SK-N-SH (cell line): Measurements from ENCODE around the gene PSMD3. TPM values are rescaled to one million over a fixed set of nuclear protein-coding genes. Genes with fewer than 3 reads are reported as not detected.

ENCODE experiments used
- CTCF ChIA-PET: fragments of 300-600, 350-600 bp; formaldehyde crosslinking; extraction: SDS; loops from one replicate; lab custom pipeline; 2021; lab: Yijun Ruan, JAX
- POLR2A ChIA-PET: fragments of 350-600 bp; sonication (Branson Sonifier 250); formaldehyde crosslinking; extraction: SDS; loops from one replicate; lab custom pipeline; 2020; ENCODE audit warnings: antibody characterized with exemption, inconsistent platforms; lab: Yijun Ruan, JAX
- DNase-seq: peaks from one replicate; pipeline ENCODE4 v3.0.0; 2012
- H2AFZ ChIP-seq: fragments of 200-600 bp; sonication (generic); 2 replicates; pipeline ENCODE4 v1.8.1; 2016; ENCODE audit warnings: antibody characterized with exemption, mild to moderate bottlenecking, low read depth
- H3F3A ChIP-seq: fragments of 200-600 bp; sonication (generic); replicated peaks from 2 replicates; pipeline ENCODE3; 2016; ENCODE audit warnings: antibody characterized with exemption, mild to moderate bottlenecking; ENCODE audit not compliant: insufficient read depth
- H3K27ac ChIP-seq, 2 experiments: fragments of 200-500 bp in 1 of 2; fragments of 200-600 bp in 1 of 2; sonication (Bioruptor generic) in 1 of 2; sonication (generic), shearing (Covaris generic) in 1 of 2; 2 replicates each; pipeline versions ENCODE4 v1.5.1 to v1.6.1; 2014 to 2016; ENCODE audit warnings: low read depth in 2 of 2, inconsistent platforms in 1 of 2, low read length in 1 of 2, mild to moderate bottlenecking in 1 of 2, mixed read lengths in 1 of 2
- H3K27me3 ChIP-seq: fragments of 200-600 bp; sonication (generic), shearing (Covaris generic); 2 replicates; pipeline ENCODE4 v1.6.1; 2016; ENCODE audit warnings: mixed run types; ENCODE audit not compliant: insufficient read depth
- H3K36me3 ChIP-seq, 2 experiments: fragments of 200-500 bp in 1 of 2; fragments of 200-600 bp in 1 of 2; sonication (Bioruptor generic) in 1 of 2; sonication (generic) in 1 of 2; replicated peaks in 1 of 2; 2 replicates each; pipeline versions ENCODE3 to v1.5.1; 2014 to 2016; ENCODE audit warnings: low read length in 1 of 2, mild to moderate bottlenecking in 1 of 2; ENCODE audit not compliant: insufficient read depth in 2 of 2, control insufficient read depth in 1 of 2
- H3K4me1 ChIP-seq, 2 experiments: fragments of 200-500 bp in 1 of 2; fragments of 200-600 bp in 1 of 2; sonication (Bioruptor generic) in 1 of 2; sonication (generic), shearing (Covaris generic) in 1 of 2; 2 replicates each; pipeline versions ENCODE4 v1.5.1 to v1.6.1; 2014 to 2016; ENCODE audit warnings: low read depth in 1 of 2, low read length in 1 of 2, mixed run types in 1 of 2; ENCODE audit not compliant: insufficient read depth in 2 of 2, control insufficient read depth in 1 of 2
- H3K4me2 ChIP-seq: fragments of 200-600 bp; sonication (generic), shearing (Covaris generic); 2 replicates; pipeline ENCODE4 v1.6.1; 2017; ENCODE audit warnings: mixed run types
- H3K4me3 ChIP-seq, 2 experiments: fragments of 200-500 bp in 1 of 2; fragments of 200-600 bp in 1 of 2; sonication (Bioruptor generic) in 1 of 2; sonication (generic), shearing (Covaris generic) in 1 of 2; 2 replicates each; pipeline versions ENCODE4 v1.5.1 to v1.8.1; 2014 to 2016; ENCODE audit warnings: low read depth in 2 of 2, inconsistent platforms in 1 of 2, low read length in 1 of 2, mild to moderate bottlenecking in 1 of 2, mixed read lengths in 1 of 2, moderate library complexity in 1 of 2
- H3K79me2 ChIP-seq: fragments of 200-600 bp; sonication (generic); 2 replicates; pipeline ENCODE4 v1.8.1; 2017; ENCODE audit warnings: mild to moderate bottlenecking; ENCODE audit not compliant: insufficient read depth
- H3K9ac ChIP-seq: fragments of 200-600 bp; sonication (generic); 2 replicates; pipeline ENCODE4 v1.6.1; 2017; ENCODE audit warnings: mixed run types
- H3K9me2 ChIP-seq: fragments of 200-600 bp; sonication (generic); 2 replicates; pipeline ENCODE4 v1.6.1; 2017; ENCODE audit warnings: mixed run types
- H3K9me3 ChIP-seq: fragments of 200-600 bp; sonication (generic); 2 replicates; pipeline ENCODE4 v1.6.1; 2017; ENCODE audit warnings: mixed run types, mild to moderate bottlenecking, moderate library complexity
- H4K20me1 ChIP-seq: fragments of 200-600 bp; sonication (generic); 2 replicates; pipeline ENCODE4 v1.6.1; 2017; ENCODE audit warnings: mild to moderate bottlenecking, mixed run types; ENCODE audit not compliant: insufficient read depth
- CHD2 ChIP-seq: fragments of 150-350 bp; IDR thresholded peaks from 2 replicates; pipeline ENCODE4 v1.6.1; 2018; ENCODE audit warnings: low read length; ENCODE audit not compliant: partially characterized antibody
- CTCF ChIP-seq: fragments of 200-600 bp; sonication (generic); IDR thresholded peaks from 2 replicates; pipeline ENCODE4 v1.6.1; 2017; ENCODE audit warnings: antibody characterized with exemption, mild to moderate bottlenecking, moderate library complexity
- ELF1 ChIP-seq: IDR thresholded peaks from 2 replicates; pipeline ENCODE4 v1.4.0; 2012
- EP300 ChIP-seq, 2 experiments: IDR thresholded peaks; 2 replicates each; pipeline versions ENCODE4 v1.4.0 to v1.6.1; 2012; ENCODE audit warnings: borderline replicate concordance in 1 of 2, low read depth in 1 of 2, low read length in 1 of 2
- EZH2phosphoT487 ChIP-seq: fragments of 200-600 bp; sonication (generic); IDR thresholded peaks from 2 replicates; pipeline ENCODE4 v1.6.1; 2017; ENCODE audit warnings: low read depth, mixed run types, mild to moderate bottlenecking, antibody characterized with exemption, moderate library complexity, borderline replicate concordance
- GABPA ChIP-seq: IDR thresholded peaks from 2 replicates; pipeline ENCODE4 v1.4.0; 2012; ENCODE audit warnings: low read depth, mild to moderate bottlenecking
- GATA2 ChIP-seq: sonication (generic); formaldehyde crosslinking; IDR thresholded peaks from 2 replicates; pipeline ENCODE4 v1.5.0; 2020; ENCODE audit warnings: mild to moderate bottlenecking, missing genetic modification reagents
- JUND ChIP-seq: IDR thresholded peaks from 2 replicates; pipeline ENCODE4 v1.4.0; 2012
- MEF2A ChIP-seq: IDR thresholded peaks from 2 replicates; pipeline ENCODE4 v1.4.0; 2012; ENCODE audit warnings: low read depth, borderline replicate concordance
- MXI1 ChIP-seq: IDR thresholded peaks from 2 replicates; pipeline ENCODE4 v1.6.1; 2012; ENCODE audit warnings: mild to moderate bottlenecking, low read depth, low read length, improper control_type of control experiment
- NFIC ChIP-seq: IDR thresholded peaks from 2 replicates; pipeline ENCODE4 v1.4.0; 2012; ENCODE audit warnings: borderline replicate concordance
- POLR2AphosphoS5 ChIP-seq: IDR thresholded peaks from 2 replicates; pipeline ENCODE4 v1.6.1; 2012; ENCODE audit warnings: low read depth, low read length
- RCOR1 ChIP-seq: fragments of 150-350 bp; IDR thresholded peaks from 2 replicates; pipeline ENCODE4 v1.6.1; 2017; ENCODE audit warnings: antibody characterized with exemption, low read length
- REST ChIP-seq: IDR thresholded peaks from 2 replicates; pipeline ENCODE4 v1.6.1; 2012; ENCODE audit warnings: mild to moderate bottlenecking, low read depth, low read length, moderate library complexity
- USF1 ChIP-seq: IDR thresholded peaks from 2 replicates; pipeline ENCODE4 v1.4.0; 2012; ENCODE audit warnings: low read depth, borderline replicate concordance
- USF2 ChIP-seq: fragments of 150-350 bp; IDR thresholded peaks from 2 replicates; pipeline ENCODE4 v1.6.1; 2017; ENCODE audit warnings: antibody characterized with exemption, low read length, low read depth, borderline replicate concordance
- WGBS: methylation state at CpG from one replicate; pipeline ENCODE4 v1.1.6; 2017; ENCODE audit warnings: low lambda C conversion rate; 5-methylcytosine and 5-hydroxymethylcytosine counted together
- polyA plus RNA-seq, 3 experiments: library from polyadenylated mRNA; depleted of rRNA; stranded (reverse); fragments of >200 nt; gene quantifications; 2 replicates each; pipeline ENCODE4 v1.2.3, GENCODE V29; 2012

Gene PSMD3
- polyA plus RNA-seq, 1 of the 3 experiments (the other 2 are of a cell fraction) = 104 TPM

- Histone ChIP-seq H3F3A (peaks cover 14% of the 10 kb centered on the region), H3K4me1 (peaks cover 5 to 9% of the 10 kb centered on the region in 2 experiments; a peak in 2 of 4 replicates), H3K36me3 (no peaks in the 10 kb centered on the region), H2AFZ (no peak overlapping the region), H3K9me3 (no peaks in the 10 kb centered on the region), H3K9ac (no peak overlapping the region), H4K20me1 (no peaks in the 10 kb centered on the region), H3K27ac (no peak overlapping the region), H3K9me2 (no peaks in the 10 kb centered on the region), H3K27me3 (no peaks in the 10 kb centered on the region), H3K4me3 (no peak overlapping the region), H3K79me2 (no peaks in the 10 kb centered on the region), H3K4me2 (no peak overlapping the region)
- no peak for DNase-seq
- ChIA-PET CTCF (interaction anchor here (2.4 kb wide), 1 partner anchor 36 kb away, joined by 6 read pairs; the partner anchor contains the start of gene PSMD3), POLR2A (no interaction called here)
- 80% methylated on average over 1 of the region's 16 CpGs for WGBS
- TF ChIP-seq GATA2 (CRISPR knock-in tag) (no peak), CHD2 (no peak), MXI1 (no peak), MEF2A (no peak), CTCF (no peak), POLR2AphosphoS5 (no peak), EZH2phosphoT487 (no peak), NFIC (no peak), USF1 (no peak)
These were observed 36.3 kb upstream of the PSMD3 start for GRCh38 chr17:39944393-39944711.

- H3K27me3 ChIP-seq = no peaks in the 10 kb centered on the region
- no peaks in the 10 kb centered on the region for H3K36me3 ChIP-seq
- no peaks in the 10 kb centered on the region for H3K79me2 ChIP-seq
- no peak for DNase-seq
- no peak overlapping the region for H2AFZ ChIP-seq
- no peak overlapping the region for H3K27ac ChIP-seq
- POLR2A ChIA-PET = no interaction called here
- H3K9ac ChIP-seq = no peak overlapping the region
- H3K9me3 ChIP-seq = no peaks in the 10 kb centered on the region
- H3K4me1 ChIP-seq = no peaks in the 10 kb centered on the region; a peak in 1 of 4 replicates
- H3F3A ChIP-seq = no peaks in the 10 kb centered on the region
- no peak overlapping the region for H3K4me2 ChIP-seq
- no peak overlapping the region for H3K4me3 ChIP-seq
- CTCF ChIA-PET = interaction anchor here (0.9 to 1.7 kb wide), 3 partner anchors 12 to 74 kb away, joined by 4 to 7 read pairs (median 4); partner anchors contain the start of gene PSMD3
- H3K9me2 ChIP-seq = no peaks in the 10 kb centered on the region
- no peaks in the 10 kb centered on the region for H4K20me1 ChIP-seq
- 78% methylated on average over 8 of the region's 15 CpGs for WGBS
- TF ChIP-seq JUND = no peak
- no peak for TF ChIP-seq MEF2A
- TF ChIP-seq GATA2 (CRISPR knock-in tag) = no peak
- no peak for TF ChIP-seq REST
- TF ChIP-seq RCOR1 = no peak
- no peak for TF ChIP-seq USF2
- TF ChIP-seq CTCF = no peak
- no peak for TF ChIP-seq EP300 (IDR thresholded peaks at IDR 0.05; ENCODE audit: borderline replicate concordance in 1 of 2, low read depth in 1 of 2, low read length in 1 of 2)
- no peak for TF ChIP-seq GABPA
- TF ChIP-seq ELF1 = no peak
These were observed 33.9 kb upstream of the PSMD3 start for GRCh38 chr17:39946551-39947330.
